K562 (cell line): Measurements from ENCODE around the gene NELFA.

ENCODE experiments used
- ATF7 ChIP-seq: fragments of 450-650 bp; IDR thresholded peaks from 2 replicates; pipeline ENCODE4 v1.7.1; 2014; ENCODE audit warnings: mild to moderate bottlenecking, moderate library complexity
- BHLHE40 ChIP-seq: IDR thresholded peaks from 2 replicates; pipeline ENCODE4 v1.6.1; 2011; ENCODE audit warnings: low read length, improper control_type of control experiment
- EZH2 ChIP-seq: IDR thresholded peaks from 2 replicates; pipeline ENCODE4 v1.6.1; 2012; ENCODE audit warnings: low read depth, mild to moderate bottlenecking, inconsistent platforms, low read length, borderline replicate concordance
- FOXM1 ChIP-seq, 2 experiments: fragments of 450-650 bp in 1 of 2; sonication (generic) in 1 of 2; formaldehyde crosslinking in 1 of 2; IDR thresholded peaks; 2 replicates each; pipeline versions ENCODE4 v1.6.1 to v1.9.0; 2017 to 2022; ENCODE audit warnings: low read depth in 2 of 2, mild to moderate bottlenecking in 2 of 2, missing genetic modification reagents in 1 of 2, moderate library complexity in 1 of 2
- HDAC3 ChIP-seq: fragments of 450-650 bp; IDR thresholded peaks from 2 replicates; pipeline ENCODE4 v1.6.1; 2018; ENCODE audit warnings: borderline replicate concordance, mild to moderate bottlenecking, moderate library complexity; ENCODE audit not compliant: partially characterized antibody
- HIVEP1 ChIP-seq: fragments of 250-450 bp; sonication (Bioruptor Pico); IDR thresholded peaks from 2 replicates; pipeline ENCODE4 v1.4.0; 2020; ENCODE audit warnings: mild to moderate bottlenecking
- JUNB ChIP-seq: fragments of 450-650 bp; formaldehyde crosslinking; conservative IDR thresholded peaks from 2 replicates; pipeline ENCODE4 v1.4.0; 2020; ENCODE audit warnings: mild to moderate bottlenecking
- MYBL2 ChIP-seq, 2 experiments: fragments of 450-650 bp in 1 of 2; sonication (generic) in 1 of 2; formaldehyde crosslinking in 1 of 2; IDR thresholded peaks; 2 replicates each; pipeline versions ENCODE4 v1.6.1 to v1.8.1; 2017 to 2022; ENCODE audit warnings: borderline replicate concordance in 1 of 2, inconsistent platforms in 1 of 2, low read depth in 1 of 2, mild to moderate bottlenecking in 1 of 2, missing genetic modification reagents in 1 of 2, moderate library complexity in 1 of 2
- POLR2A ChIP-seq: fragments of 450-650 bp; conservative IDR thresholded peaks from 2 replicates; pipeline ENCODE4 v1.6.1; 2016
- POLR2AphosphoS5 ChIP-seq: IDR thresholded peaks from 2 replicates; pipeline ENCODE4 v1.6.1; 2011; ENCODE audit warnings: mild to moderate bottlenecking, low read depth, low read length, moderate library complexity; ENCODE audit not compliant: control insufficient read depth, insufficient read depth
- ZBTB7A ChIP-seq: IDR thresholded peaks from 2 replicates; pipeline ENCODE4 v1.6.1; 2011; ENCODE audit warnings: low read depth, mild to moderate bottlenecking, low read length, moderate library complexity, borderline replicate concordance; ENCODE audit not compliant: control insufficient read depth
- TF ChIP-seq, protein P1 (sequence below), 2 experiments: fragments of 450-650 bp in 1 of 2; sonication (generic) in 1 of 2; formaldehyde crosslinking in 1 of 2; IDR thresholded peaks; 2 replicates each; pipeline versions ENCODE4 v1.7.1 to v1.9.0; 2016 to 2022; ENCODE audit warnings: inconsistent platforms in 1 of 2, mild to moderate bottlenecking in 1 of 2, missing genetic modification reagents in 1 of 2
- TF ChIP-seq, protein P2 (sequence below): sonication (generic); formaldehyde crosslinking; IDR thresholded peaks from 2 replicates; pipeline ENCODE4 v1.8.1; 2023; ENCODE audit warnings: mild to moderate bottlenecking, missing genetic modification reagents
- TF ChIP-seq, protein P3 (sequence below): fragments of 450-650 bp; formaldehyde crosslinking; IDR thresholded peaks from 2 replicates; pipeline ENCODE4 v1.4.0; 2022; ENCODE audit warnings: mild to moderate bottlenecking, moderate library complexity

DNA sequence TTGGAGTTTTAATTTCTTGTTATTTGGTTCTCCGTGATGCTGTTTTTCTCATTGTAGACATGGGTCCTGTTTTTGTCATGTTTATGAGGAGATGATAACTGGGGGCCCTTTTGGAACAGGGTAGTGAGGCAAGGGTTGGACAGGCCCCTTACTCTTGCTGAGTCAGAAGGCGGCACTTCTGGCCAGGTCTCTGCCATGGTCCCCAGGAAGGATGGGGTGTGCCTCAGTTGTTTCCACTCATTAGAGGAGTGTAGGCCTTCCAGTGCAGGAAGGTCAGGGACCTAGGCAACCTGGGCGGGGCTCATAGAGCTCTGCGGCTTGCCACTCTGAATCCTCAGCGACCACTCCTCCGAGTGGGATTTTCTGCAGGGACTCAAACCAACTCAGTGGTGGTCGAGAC is 68.2 kb downstream of the NELFA start:
- TF ChIP-seq POLR2A = no peak
- no peak for TF ChIP-seq MYBL2 (IDR thresholded peaks at IDR 0.05; ENCODE audit: low read depth)
- TF ChIP-seq MYBL2 (CRISPR knock-in tag; IDR thresholded peaks at IDR 0.05; ENCODE audit: borderline replicate concordance) = no peak
- TF ChIP-seq HIVEP1 (CRISPR knock-in tag) = no peak
- no peak for TF ChIP-seq POLR2AphosphoS5
- TF ChIP-seq, protein P1, sequence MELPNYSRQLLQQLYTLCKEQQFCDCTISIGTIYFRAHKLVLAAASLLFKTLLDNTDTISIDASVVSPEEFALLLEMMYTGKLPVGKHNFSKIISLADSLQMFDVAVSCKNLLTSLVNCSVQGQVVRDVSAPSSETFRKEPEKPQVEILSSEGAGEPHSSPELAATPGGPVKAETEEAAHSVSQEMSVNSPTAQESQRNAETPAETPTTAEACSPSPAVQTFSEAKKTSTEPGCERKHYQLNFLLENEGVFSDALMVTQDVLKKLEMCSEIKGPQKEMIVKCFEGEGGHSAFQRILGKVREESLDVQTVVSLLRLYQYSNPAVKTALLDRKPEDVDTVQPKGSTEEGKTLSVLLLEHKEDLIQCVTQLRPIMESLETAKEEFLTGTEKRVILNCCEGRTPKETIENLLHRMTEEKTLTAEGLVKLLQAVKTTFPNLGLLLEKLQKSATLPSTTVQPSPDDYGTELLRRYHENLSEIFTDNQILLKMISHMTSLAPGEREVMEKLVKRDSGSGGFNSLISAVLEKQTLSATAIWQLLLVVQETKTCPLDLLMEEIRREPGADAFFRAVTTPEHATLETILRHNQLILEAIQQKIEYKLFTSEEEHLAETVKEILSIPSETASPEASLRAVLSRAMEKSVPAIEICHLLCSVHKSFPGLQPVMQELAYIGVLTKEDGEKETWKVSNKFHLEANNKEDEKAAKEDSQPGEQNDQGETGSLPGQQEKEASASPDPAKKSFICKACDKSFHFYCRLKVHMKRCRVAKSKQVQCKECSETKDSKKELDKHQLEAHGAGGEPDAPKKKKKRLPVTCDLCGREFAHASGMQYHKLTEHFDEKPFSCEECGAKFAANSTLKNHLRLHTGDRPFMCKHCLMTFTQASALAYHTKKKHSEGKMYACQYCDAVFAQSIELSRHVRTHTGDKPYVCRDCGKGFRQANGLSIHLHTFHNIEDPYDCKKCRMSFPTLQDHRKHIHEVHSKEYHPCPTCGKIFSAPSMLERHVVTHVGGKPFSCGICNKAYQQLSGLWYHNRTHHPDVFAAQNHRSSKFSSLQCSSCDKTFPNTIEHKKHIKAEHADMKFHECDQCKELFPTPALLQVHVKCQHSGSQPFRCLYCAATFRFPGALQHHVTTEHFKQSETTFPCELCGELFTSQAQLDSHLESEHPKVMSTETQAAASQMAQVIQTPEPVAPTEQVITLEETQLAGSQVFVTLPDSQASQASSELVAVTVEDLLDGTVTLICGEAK (IDR thresholded peaks at IDR 0.05) = no peak
- TF ChIP-seq, protein P1 (CRISPR knock-in tag; IDR thresholded peaks at IDR 0.05) = no peak
- no peak for TF ChIP-seq JUNB (CRISPR knock-in tag)
- TF ChIP-seq HDAC3 = no peak
- TF ChIP-seq ATF7 = no peak
- no peak for TF ChIP-seq EZH2
- TF ChIP-seq, protein P2, sequence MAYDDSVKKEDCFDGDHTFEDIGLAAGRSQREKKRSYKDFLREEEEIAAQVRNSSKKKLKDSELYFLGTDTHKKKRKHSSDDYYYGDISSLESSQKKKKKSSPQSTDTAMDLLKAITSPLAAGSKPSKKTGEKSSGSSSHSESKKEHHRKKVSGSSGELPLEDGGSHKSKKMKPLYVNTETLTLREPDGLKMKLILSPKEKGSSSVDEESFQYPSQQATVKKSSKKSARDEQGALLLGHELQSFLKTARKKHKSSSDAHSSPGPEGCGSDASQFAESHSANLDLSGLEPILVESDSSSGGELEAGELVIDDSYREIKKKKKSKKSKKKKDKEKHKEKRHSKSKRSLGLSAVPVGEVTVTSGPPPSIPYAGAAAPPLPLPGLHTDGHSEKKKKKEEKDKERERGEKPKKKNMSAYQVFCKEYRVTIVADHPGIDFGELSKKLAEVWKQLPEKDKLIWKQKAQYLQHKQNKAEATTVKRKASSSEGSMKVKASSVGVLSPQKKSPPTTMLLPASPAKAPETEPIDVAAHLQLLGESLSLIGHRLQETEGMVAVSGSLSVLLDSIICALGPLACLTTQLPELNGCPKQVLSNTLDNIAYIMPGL (CRISPR knock-in tag) = no peak
- TF ChIP-seq BHLHE40 = no peak
- no peak for TF ChIP-seq FOXM1 (IDR thresholded peaks at IDR 0.05; ENCODE audit: low read depth)
- TF ChIP-seq FOXM1 (CRISPR knock-in tag; IDR thresholded peaks at IDR 0.05; ENCODE audit: low read depth) = no peak
- TF ChIP-seq ZBTB7A = no peak
- TF ChIP-seq, protein P3, sequence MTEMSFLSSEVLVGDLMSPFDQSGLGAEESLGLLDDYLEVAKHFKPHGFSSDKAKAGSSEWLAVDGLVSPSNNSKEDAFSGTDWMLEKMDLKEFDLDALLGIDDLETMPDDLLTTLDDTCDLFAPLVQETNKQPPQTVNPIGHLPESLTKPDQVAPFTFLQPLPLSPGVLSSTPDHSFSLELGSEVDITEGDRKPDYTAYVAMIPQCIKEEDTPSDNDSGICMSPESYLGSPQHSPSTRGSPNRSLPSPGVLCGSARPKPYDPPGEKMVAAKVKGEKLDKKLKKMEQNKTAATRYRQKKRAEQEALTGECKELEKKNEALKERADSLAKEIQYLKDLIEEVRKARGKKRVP (CRISPR knock-in tag) = no peak
